Muscle layer of duodenum (tissue), 2 donors: Measurements from ENCODE around the gene LBX1.

Experiments
- H3K27ac ChIP-seq: one replicate; pipeline ENCODE4 v1.7.0; 2013; ENCODE audit warnings: mild to moderate bottlenecking, low read length
- H3K27me3 ChIP-seq: one replicate; pipeline ENCODE4 v1.7.0; 2013; ENCODE audit warnings: low read depth, mild to moderate bottlenecking, control low read depth, low read length
- H3K36me3 ChIP-seq, 2 donors: one replicate each; pipeline ENCODE4 v1.7.0; 2013; ENCODE audit warnings: low read length in 2 of 2, control low read depth in 1 of 2, mild to moderate bottlenecking in 1 of 2; ENCODE audit not compliant: insufficient read depth in 2 of 2, control insufficient read depth in 1 of 2
- H3K4me1 ChIP-seq, 2 donors: one replicate each; pipeline ENCODE4 v1.7.0; 2013; ENCODE audit warnings: low read length in 2 of 2, mild to moderate bottlenecking in 2 of 2, control low read depth in 1 of 2, moderate library complexity in 1 of 2; ENCODE audit not compliant: insufficient read depth in 2 of 2, control insufficient read depth in 1 of 2
- H3K4me3 ChIP-seq, 2 donors: one replicate each; pipeline ENCODE4 v1.7.0; 2013; ENCODE audit warnings: low read length in 2 of 2, low read depth in 1 of 2, mild to moderate bottlenecking in 1 of 2
- H3K9me3 ChIP-seq, 2 donors: one replicate each; pipeline ENCODE4 v1.7.0; 2013; ENCODE audit warnings: low read length in 2 of 2, control low read depth in 1 of 2, mild to moderate bottlenecking in 1 of 2; ENCODE audit not compliant: control insufficient read depth in 1 of 2
- donor health status: healthy.

Gene LBX1

DNA sequence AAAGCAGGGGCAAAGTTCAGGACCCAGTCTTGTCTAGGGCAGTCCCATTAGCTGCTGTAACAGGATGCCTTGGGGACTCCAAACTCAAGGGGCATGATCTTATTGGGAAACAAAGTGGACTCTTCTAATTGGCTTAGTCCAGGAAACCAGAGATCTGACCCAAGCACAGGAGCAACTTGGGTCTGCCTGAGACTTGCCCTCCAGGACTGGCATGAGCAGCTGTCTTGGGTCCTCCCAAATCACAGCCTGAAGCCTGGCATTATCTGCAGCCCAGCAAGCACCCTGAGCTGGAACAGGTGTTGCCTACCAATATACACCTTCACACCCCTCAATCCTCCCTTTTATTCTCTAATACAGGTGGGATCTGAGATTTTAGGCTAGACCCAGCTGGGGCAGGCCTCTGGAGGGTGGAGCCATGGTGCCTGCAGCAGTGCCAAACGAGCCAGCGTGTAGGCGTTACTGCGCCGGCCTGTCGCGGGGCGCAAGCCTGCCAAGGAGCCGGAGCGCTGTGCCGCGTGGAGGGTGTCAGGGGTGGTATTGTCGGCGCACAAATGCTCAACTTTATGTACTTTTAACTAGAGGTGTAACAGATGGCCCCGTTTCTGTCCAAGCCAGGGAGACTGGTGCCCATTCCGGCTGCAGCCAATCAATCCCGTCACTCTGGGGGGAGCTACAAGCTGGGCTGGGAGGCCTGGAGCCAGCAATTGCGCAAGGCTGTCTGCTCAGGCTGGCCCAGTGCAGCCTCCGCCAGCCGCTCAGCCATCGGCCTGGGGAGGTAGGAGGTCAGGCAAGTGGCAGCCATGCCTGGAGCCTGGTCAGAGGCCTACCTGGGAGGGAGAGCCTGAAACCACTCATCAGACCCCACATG, 12.8 kb upstream of the LBX1 start:
- Histone ChIP-seq H3K36me3 (no peaks in the 10 kb centered on the region), H3K9me3 (no peaks in the 10 kb centered on the region), H3K4me3 (no peak overlapping the region), H3K27ac (no peak overlapping the region), H3K27me3 (peaks cover 29% of the 10 kb centered on the region), H3K4me1 (peaks cover 0 to 9% of the 10 kb centered on the region in 2 donors)

DNA sequence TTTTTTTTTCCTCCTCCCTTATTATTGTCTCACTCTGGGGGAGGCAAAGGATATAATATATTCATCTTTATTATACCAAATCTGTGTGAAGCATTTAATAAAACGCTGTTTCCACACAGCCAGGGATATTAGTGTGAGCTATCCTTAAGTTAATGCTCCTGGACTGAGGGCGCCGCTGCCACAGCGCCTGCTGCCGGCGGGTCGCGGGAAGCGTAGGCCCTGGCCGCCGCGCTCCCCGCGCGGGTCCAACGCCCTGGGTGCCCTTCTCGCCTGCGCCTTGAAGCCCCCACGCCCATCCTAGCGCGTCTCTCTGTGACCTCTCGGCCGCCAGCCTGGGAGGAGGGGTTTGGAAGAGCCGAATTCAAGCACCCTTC, 9.5 kb upstream of the LBX1 start:
- no peak overlapping the region for H3K4me3 ChIP-seq
- no peaks in the 10 kb centered on the region for H3K36me3 ChIP-seq
- peaks cover 58% of the 10 kb centered on the region for H3K27me3 ChIP-seq
- no peaks in the 10 kb centered on the region for H3K9me3 ChIP-seq
- peaks cover 0 to 13% of the 10 kb centered on the region in 2 donors for H3K4me1 ChIP-seq
- H3K27ac ChIP-seq: no peak overlapping the region

DNA sequence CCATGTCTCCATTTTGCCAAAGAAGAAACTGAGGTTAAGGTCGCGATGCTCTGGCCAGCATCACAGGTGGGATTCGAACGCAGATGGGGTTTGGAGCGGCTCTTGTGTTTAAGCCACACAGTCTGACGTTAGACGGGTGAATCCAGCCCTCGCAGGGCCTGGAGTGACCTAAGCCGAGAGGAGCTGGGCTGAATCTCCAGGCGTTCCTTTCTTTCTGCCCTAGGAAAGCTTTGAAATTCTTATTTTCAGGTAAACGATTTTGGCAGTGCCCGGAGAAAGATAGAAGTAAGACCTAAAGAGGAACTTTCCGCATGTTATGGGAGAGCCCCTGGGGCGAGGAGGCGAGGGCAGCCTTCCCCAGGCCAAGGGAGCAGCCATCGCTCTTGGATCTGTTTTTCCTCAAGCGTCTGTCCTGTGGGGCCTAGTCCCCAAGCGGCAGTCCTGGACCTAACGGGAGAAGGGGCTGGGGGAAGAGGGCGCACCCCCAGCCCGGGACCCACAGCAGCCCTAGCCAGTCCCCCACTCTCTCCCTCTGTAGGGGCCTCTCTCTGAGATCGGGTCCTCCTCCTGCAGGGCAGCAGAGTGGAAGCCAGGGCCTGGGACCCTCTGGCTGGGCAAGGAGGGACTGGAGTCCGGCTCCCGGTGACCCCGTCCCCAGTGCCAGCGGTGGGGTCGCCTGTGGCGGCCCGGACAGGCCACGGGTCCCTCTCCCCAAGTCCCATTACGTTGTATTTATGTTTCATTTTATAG, 8.9 kb upstream of the LBX1 start:
- Histone ChIP-seq H3K36me3 (no peaks in the 10 kb centered on the region), H3K4me1 (peaks cover 0 to 13% of the 10 kb centered on the region in 2 donors), H3K27me3 (peaks cover 64% of the 10 kb centered on the region), H3K4me3 (no peak overlapping the region), H3K27ac (no peak overlapping the region), H3K9me3 (no peaks in the 10 kb centered on the region)

DNA sequence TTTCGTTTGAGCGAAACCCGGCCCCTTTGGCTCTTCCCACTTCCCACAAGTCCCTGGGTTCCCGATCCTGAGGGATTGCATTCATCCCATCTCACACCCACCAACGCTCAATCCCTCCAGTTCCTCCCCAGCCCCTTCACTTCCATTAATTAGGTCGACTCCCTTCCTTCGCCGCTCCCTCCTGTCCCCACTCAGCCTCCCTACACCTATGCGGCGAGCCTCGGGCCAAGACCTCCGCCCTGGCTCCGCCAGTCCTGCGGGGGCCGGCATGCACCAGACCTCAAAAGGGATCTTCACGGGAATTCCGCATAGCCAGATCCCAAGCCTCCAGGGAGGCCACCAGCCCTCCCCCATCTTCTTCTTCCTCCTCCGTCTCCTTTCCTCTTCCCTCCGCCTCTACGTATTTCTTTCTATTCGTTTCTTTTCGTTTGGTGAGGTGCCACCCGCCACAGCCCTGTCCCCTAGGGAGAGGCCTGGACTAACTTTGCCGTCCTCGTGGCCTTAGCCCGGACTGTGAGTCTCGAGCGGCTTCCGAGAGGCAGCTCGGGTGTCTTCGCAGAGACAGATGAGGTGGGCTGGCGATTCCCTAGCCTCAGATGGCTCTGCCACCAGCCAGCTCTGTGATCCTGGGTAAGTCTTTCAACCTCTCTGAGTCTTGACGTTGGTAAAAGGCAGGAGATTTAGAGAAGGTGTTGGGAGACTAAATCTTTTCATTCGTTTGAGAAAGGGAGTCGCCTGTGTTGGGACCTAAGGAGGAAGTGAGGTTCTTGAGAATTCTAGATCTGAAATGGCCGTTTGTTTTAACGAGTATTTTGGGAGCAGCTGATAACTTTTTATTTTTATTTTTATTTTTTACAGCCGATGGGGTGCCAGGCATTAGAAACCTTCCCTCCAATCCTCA, 8.1 kb upstream of the LBX1 start:
- H3K9me3 ChIP-seq: no peaks in the 10 kb centered on the region
- peaks cover 0 to 13% of the 10 kb centered on the region in 2 donors for H3K4me1 ChIP-seq
- H3K4me3 ChIP-seq: peak overlapping the region in 1 of 2 donors; percentile 17
- no peak overlapping the region for H3K27ac ChIP-seq
- no peaks in the 10 kb centered on the region for H3K36me3 ChIP-seq
- H3K27me3 ChIP-seq: peaks cover 72% of the 10 kb centered on the region

DNA sequence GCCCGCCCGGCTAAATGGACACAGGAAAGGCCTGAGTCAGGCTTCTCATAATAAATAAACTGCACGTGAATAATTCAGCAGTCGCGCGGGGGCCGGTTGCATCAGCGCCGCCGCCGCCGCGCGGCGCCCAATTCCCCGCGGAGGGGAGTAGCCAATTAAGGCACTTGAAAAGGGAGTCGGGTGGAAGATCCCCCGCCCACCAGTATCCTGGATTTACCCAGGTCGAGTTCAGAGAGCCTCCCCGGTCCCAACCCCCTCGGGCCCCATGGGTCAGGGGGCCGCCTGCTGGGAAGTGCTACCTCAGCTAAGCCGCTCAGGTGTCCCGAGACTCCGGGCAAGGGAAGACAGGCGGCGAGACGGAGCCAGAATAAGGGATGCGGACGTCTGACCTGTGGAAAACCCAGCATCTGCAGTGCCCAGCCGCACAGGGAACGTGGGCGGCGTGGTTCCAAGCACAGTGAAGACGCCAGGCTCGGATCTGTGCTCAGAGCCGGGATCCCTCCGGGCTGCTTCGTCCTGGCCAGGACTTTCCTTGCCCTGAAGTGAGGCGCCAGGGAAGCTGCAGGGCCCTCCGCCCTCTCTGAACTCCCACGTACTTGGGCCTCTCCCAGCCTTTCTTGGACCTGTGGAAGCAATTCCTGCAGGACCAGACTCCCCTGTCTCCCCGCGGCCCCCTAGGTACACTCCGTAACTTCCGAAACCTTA, 7.3 kb upstream of the LBX1 start:
- Histone ChIP-seq H3K4me3 (peak overlapping the region in 1 of 2 donors; percentile 17), H3K9me3 (no peaks in the 10 kb centered on the region), H3K27ac (no peak overlapping the region), H3K27me3 (peaks cover 80% of the 10 kb centered on the region), H3K4me1 (peaks cover 0 to 13% of the 10 kb centered on the region in 2 donors), H3K36me3 (no peaks in the 10 kb centered on the region)

DNA sequence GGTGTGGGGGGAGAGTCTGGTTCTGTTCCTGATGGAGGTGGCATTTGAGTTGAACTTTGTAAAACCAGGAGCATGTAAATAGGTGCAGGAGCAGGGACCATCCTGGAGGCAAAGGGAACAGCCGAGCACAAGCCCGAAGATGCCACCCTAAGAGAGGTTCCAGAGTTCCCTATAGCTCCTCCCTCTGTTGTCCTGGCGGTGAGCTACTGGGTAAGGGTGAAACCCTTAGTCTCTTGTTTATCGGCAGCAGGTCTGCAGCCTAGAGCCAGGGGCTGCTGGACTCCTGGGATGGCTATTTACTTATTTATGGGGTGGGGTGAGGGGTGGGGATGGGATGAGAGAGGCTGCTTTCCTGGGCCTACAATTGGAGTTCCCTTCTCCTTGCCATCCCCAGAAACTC, 6.5 kb upstream of the LBX1 start:
- no peaks in the 10 kb centered on the region for H3K9me3 ChIP-seq
- no peak overlapping the region for H3K4me3 ChIP-seq
- H3K27ac ChIP-seq: no peak overlapping the region
- H3K36me3 ChIP-seq: no peaks in the 10 kb centered on the region
- peaks cover 0 to 13% of the 10 kb centered on the region in 2 donors for H3K4me1 ChIP-seq
- H3K27me3 ChIP-seq: peaks cover 88% of the 10 kb centered on the region

DNA sequence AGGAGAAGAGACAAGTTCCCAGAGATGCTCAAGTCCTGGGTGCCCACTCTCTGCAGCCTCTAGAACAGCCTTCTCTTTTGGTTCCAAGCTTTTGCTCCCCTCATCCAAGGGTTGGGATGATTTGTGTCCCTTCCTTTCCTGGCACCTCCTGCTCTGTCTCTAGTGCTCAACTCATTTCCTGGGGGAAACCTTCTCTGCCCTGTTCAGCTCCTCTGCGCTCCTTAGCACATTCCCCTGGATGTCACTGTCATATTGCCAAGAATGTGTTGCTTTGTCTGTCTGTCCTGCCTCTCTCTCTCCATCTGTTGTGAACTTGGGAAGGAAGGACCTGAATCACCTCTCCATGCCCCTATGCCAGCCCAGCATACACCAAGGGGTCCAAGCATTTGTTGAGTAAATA, 5.1 kb upstream of the LBX1 start:
- Histone ChIP-seq H3K9me3 (no peaks in the 10 kb centered on the region), H3K27me3 (peaks cover 94% of the 10 kb centered on the region), H3K4me3 (no peak overlapping the region), H3K36me3 (no peaks in the 10 kb centered on the region), H3K27ac (no peak overlapping the region), H3K4me1 (peaks cover 0 to 24% of the 10 kb centered on the region in 2 donors)

DNA sequence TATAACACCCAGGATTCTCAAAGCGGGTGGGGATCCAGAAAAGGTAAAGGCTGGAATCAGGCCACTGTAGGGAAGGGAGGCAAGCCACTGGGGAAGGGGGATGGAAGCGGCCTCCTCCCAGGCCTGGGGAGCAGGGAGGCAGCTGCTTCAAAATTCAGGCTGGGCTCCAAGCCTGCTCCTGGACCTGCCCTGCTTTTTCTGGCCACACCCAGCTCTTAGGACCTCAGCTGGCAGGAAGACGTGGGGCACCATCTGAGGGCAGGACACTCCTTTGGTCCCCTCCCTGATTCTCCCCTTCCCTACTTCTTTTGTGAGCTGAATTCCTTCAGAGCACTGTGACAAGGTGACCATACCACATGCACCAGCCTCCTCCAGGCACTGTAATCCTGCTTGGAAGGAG, 4.6 kb upstream of the LBX1 start:
- H3K27me3 ChIP-seq: peaks cover 92% of the 10 kb centered on the region
- H3K36me3 ChIP-seq: no peaks in the 10 kb centered on the region
- no peaks in the 10 kb centered on the region for H3K9me3 ChIP-seq
- H3K27ac ChIP-seq: no peak overlapping the region
- H3K4me1 ChIP-seq: peaks cover 0 to 28% of the 10 kb centered on the region in 2 donors
- H3K4me3 ChIP-seq: no peak overlapping the region

DNA sequence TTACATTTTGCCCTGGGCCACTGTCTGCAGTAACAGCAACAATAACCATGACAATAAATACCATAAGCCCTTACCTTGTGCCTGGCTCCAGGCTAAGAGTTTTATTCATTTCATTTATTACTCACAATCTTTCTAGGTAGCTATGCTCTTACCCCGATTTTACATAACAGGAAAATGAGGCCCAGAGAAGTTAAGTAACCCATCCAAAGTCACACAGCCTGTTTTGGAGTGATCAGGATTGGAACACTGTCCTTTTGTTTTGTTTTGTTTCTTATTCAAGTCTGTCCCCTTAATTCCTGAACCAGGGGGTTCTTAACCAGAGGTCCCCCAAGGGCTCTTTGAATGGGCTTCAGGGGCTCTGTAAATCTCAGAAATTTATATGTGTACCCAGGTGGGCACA, 4.2 kb upstream of the LBX1 start:
- H3K27me3 ChIP-seq: peaks cover 90% of the 10 kb centered on the region
- no peak overlapping the region for H3K27ac ChIP-seq
- no peaks in the 10 kb centered on the region for H3K9me3 ChIP-seq
- H3K4me1 ChIP-seq: peaks cover 0 to 32% of the 10 kb centered on the region in 2 donors
- no peak overlapping the region for H3K4me3 ChIP-seq
- H3K36me3 ChIP-seq: no peaks in the 10 kb centered on the region

DNA sequence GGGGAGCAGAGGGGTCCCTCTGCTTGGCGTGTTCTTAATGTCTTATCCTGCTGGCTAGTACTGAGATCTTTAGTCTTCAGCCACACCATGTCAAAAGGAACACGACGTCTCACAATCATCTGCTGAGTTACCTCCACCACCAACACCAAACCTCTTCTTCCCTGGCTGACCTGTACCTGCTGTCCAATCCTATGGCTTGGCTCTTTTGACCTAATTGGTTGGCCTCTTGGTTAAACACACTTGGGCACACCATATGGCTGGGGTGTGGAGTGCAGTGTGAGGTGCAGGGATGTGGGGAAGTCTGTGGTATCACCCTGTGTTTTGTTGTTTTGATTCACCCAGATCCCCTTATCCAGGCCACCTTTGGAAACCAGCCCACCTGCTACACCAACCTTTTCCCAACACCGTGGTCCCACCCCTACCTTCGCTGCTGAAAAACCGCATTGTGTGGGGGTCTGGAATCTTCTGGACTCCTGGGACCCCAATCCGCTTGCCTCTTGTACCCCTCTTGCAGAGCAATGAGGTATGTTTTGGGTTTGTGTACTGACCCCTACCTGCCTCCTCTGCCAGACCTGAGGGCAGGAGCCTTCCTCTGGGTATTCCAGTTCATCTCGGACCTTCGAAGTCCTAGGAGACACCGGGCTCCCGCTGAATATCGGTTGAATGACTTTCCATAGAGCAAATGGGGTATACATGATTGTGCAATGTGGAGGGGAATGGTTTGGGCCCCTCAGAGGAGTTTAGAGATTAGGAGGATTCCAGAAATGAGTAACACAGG, 2.8 kb upstream of the LBX1 start:
- Histone ChIP-seq H3K27ac (no peak overlapping the region), H3K36me3 (no peaks in the 10 kb centered on the region), H3K27me3 (peaks cover 90% of the 10 kb centered on the region), H3K4me1 (peaks cover 0 to 36% of the 10 kb centered on the region in 2 donors), H3K9me3 (no peaks in the 10 kb centered on the region), H3K4me3 (no peak overlapping the region)
